Kidney epithelial cell (primary cell): ENCODE measurements around the gene CNTN1. TPM values are rescaled to one million over a fixed set of nuclear protein-coding genes. Genes with fewer than 3 reads are reported as not detected.

Experiments
- DNase-seq: peaks from one replicate; pipeline ENCODE4 v3.0.0-alpha.2; 2010; ENCODE audit warnings: low read depth
- H3K27me3 ChIP-seq: 2 replicates; pipeline ENCODE4 v1.6.0; 2011; ENCODE audit warnings: low read length; ENCODE audit not compliant: control insufficient read depth, insufficient read depth
- H3K36me3 ChIP-seq: 2 replicates; pipeline ENCODE4 v1.5.1; 2011; ENCODE audit warnings: low read length; ENCODE audit not compliant: control insufficient read depth, insufficient read depth
- H3K4me3 ChIP-seq: 2 replicates; pipeline ENCODE4 v1.5.1; 2011; ENCODE audit warnings: low read depth, mild to moderate bottlenecking, control low read depth, low read length
- total RNA-seq: library from RNA; depleted of rRNA; stranded (reverse); fragments of >200 nt; gene quantifications from 2 replicates; pipeline ENCODE4 v1.2.3, GENCODE V29; 2015
- TF ChIP-seq, protein P1 (sequence below): IDR thresholded peaks from 2 replicates; pipeline ENCODE4 v1.5.1; 2011; ENCODE audit warnings: mild to moderate bottlenecking, moderate library complexity, low read length, control low read depth, inconsistent platforms; ENCODE audit not compliant: insufficient read depth, poor library complexity, severe bottlenecking

The CNTN1 gene
- total RNA-seq, 1 donor from 2014 or later, result 1.5 TPM

DNA sequence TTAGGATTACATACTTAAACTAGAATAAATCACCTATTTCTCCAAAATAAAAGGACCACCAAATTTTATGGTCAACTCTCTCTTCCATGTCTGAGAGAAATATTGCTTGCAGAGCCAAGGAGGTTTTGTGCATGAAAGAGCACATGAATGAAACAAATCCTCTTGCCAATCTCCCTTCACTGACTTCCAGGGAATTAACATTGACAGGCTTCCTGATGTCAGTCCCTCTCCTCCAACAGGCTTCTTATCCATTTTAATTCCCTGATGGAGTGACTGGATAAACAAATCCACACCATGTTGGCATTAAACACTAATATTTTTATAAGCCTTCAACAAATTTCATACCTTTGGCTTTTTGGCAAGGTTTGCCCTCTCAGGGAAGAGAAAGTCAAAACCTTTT is 45.3 kb upstream of the CNTN1 start:
- no peaks in the 10 kb centered on the region for H3K36me3 ChIP-seq
- no peak overlapping the region for H3K4me3 ChIP-seq
- TF ChIP-seq, protein P1, sequence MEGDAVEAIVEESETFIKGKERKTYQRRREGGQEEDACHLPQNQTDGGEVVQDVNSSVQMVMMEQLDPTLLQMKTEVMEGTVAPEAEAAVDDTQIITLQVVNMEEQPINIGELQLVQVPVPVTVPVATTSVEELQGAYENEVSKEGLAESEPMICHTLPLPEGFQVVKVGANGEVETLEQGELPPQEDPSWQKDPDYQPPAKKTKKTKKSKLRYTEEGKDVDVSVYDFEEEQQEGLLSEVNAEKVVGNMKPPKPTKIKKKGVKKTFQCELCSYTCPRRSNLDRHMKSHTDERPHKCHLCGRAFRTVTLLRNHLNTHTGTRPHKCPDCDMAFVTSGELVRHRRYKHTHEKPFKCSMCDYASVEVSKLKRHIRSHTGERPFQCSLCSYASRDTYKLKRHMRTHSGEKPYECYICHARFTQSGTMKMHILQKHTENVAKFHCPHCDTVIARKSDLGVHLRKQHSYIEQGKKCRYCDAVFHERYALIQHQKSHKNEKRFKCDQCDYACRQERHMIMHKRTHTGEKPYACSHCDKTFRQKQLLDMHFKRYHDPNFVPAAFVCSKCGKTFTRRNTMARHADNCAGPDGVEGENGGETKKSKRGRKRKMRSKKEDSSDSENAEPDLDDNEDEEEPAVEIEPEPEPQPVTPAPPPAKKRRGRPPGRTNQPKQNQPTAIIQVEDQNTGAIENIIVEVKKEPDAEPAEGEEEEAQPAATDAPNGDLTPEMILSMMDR, result no peak
- no peaks in the 10 kb centered on the region for H3K27me3 ChIP-seq
- DNase-seq, result no peak

DNA sequence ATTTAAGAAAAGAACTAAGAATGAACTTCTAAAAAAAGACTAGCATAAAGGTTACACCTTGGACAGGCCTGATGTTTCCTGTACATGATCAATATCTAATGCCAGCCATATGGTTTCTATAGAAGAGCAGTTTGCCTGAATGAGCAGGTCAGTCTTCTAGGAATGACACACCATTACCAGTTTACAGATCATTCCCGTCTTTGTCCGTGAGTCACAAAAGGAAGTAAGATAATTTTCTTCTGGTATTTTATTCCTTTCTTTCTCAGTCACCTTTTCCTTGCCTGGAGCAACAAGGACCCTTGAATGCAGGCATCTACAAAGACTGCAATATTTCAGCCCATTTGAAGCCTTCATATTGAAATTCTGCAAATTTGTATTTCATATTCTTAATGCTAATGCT is 44.6 kb upstream of the CNTN1 start:
- H3K27me3 ChIP-seq, result no peaks in the 10 kb centered on the region
- no peak overlapping the region for H3K4me3 ChIP-seq
- TF ChIP-seq, protein P1, result no peak
- no peak for DNase-seq
- H3K36me3 ChIP-seq, result no peaks in the 10 kb centered on the region

DNA sequence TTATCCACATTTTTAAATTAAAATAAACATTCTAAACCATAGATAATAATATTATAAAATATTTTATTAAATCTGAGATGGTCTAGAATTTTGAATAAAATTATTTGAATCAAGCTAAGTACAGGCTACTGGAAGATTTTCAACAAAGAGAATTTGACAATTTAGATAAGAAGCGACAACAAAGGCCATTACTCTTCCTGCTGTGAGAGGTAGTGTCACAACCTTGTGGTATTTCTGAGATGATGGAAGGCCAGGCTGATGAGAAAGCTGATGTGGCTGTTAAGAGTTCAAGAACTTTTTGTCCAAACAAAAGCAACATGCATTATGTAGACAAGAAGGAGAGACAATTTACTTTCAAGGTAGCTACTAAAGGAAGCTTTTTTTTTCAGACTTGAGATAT is 43.7 kb upstream of the CNTN1 start:
- H3K36me3 ChIP-seq, result no peaks in the 10 kb centered on the region
- TF ChIP-seq, protein P1, result no peak
- DNase-seq, result no peak
- no peak overlapping the region for H3K4me3 ChIP-seq
- H3K27me3 ChIP-seq, result no peaks in the 10 kb centered on the region

DNA sequence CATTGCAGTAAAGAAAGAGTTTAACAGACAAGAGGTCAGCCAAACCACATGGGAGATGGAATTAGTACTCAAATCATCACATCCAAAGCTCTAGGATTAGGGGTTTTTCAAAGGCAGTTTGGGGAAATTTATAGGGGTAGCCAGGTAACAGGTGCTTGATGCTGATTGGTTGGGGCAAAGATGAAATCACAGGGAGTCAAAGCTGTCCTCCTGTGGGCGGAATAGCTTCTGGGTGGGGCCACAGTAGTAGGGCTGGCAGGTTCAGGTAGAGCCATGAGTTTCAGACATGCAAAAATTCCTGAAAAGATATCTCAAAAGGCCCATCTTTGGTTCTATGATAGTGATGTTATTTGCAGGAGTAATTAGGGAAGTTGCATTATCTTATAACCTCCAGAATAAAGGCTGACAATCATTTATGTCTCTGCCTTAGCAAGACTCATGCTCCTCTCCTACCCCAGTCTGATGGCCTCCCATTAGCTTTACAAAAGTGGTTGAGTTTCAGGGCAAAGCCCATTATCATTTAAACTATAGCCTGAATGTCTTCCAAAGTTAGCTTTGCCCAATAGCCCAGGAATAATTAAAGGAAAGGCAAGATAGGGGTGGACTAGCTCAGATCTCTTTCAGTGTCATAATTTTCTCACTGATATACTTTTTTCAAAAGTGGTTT is 42.1 kb upstream of the CNTN1 start:
- no peaks in the 10 kb centered on the region for H3K27me3 ChIP-seq
- TF ChIP-seq, protein P1, result no peak
- DNase-seq, result no peak
- no peak overlapping the region for H3K4me3 ChIP-seq
- H3K36me3 ChIP-seq, result no peaks in the 10 kb centered on the region

DNA sequence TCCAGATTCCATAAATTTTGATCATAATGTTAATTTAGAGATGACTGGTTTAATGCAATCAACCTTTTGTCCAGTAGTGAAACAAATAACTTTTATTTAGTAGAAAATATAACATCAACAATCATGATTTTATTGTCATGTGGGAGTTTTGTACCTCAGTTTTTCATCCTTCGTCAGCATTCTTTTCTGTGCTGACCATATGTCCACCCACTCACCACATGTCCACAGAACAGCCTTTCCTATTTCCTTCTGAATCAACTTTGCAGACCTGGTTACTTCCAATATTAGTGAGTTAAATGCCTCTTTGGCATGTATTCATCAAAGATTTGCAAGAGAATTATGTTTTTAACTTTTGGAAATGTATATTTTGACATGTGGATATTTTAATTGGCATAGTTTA is 36.8 kb upstream of the CNTN1 start:
- Histone ChIP-seq H3K4me3 (no peak overlapping the region), H3K36me3 (no peaks in the 10 kb centered on the region), H3K27me3 (no peaks in the 10 kb centered on the region)
- TF ChIP-seq, protein P1, result no peak
- DNase-seq, result no peak

DNA sequence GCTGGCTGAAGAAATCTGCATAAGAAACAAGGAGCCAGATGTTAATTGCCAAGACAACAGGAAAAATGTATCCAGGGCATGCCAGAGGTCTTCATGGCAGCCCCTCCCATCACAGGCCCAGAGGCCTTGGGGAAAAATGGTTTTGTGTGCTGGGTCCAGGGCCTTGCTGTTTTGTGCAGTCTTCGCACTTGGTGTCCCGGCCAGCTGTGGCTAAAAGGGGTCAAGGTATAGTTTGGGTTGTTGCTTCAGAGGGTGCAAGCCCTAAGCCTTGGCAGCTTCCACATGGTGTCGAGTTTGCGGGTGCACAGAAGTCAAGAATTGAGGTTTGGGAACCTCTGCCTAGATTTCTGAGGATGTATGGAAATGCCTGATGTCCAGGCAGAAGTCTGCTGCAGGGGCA is 29.9 kb upstream of the CNTN1 start:
- Histone ChIP-seq H3K36me3 (no peaks in the 10 kb centered on the region), H3K27me3 (no peaks in the 10 kb centered on the region), H3K4me3 (no peak overlapping the region)
- DNase-seq, result no peak
- TF ChIP-seq, protein P1, result no peak
